ENCODE measurements around the gene BGLAP. TPM values are rescaled to one million over a fixed set of nuclear protein-coding genes. Genes with fewer than 3 reads are reported as not detected.

Gene BGLAP
- total RNA-seq, 8 experiments from 2014 or later: 0.36 to 2.6 (median 0.93) TPM

DNA sequence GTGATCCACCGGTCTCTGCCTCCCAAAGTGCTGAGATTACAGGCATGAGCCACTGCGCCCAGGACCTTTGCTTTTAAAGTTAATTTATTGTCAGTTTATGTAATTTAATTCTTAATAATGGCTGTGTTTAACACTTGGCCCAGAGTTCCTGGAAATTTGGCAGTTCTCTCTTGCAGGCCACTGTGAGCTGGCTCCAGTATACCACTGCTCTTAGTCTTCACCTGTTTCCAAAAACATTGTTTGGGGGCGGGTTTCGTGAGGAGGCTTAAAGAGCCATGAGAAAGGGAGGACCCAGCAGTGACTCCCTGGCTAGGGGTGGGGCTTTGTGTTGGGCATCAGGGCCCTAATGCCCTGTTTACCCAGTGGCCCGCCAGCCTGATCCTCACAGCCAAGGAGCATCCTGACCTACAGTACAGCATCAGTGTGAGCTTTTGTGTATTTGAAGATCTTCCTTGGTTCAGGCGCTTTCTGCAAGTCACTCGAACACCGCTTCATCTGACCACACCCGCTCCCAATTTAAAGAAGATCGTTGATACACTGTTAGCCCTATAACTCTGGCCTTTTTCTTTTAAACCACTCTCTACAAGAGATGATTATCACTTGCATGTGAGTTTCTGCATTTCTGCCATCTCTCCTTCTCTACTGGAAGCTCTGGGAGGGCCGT lies 12.0 kb upstream of the BGLAP start:
- H3K4me3 ChIP-seq: no peak overlapping the region
- WGBS, 10 experiments: 20 to 100% (median 91%) methylated on average over 1 to 11 of the region's 11 CpGs; no CpG with 5 or more reads in 1 of the 10 experiments
- ATAC-seq (replicated peaks in 6 of 8): no peak
- no peaks in the 10 kb centered on the region for H3K4me1 ChIP-seq (replicated peaks in 1 of 2)
- in situ Hi-C loops (cut with MboI; ENCODE audit: low pct_unique_long_range_greater_than_20kb in 2 of 9, low sequenced_read_pairs in 9 of 9, unreplicated experiment in 9 of 9): loop anchor here in 7 of 9 experiments (10.0 to 25.0 kb wide), 5 partner anchors 85 to 145 kb away; partner anchors contain the start of gene MEX3A (in 3 of the 7)
- H3K27ac ChIP-seq: no peak overlapping the region

DNA sequence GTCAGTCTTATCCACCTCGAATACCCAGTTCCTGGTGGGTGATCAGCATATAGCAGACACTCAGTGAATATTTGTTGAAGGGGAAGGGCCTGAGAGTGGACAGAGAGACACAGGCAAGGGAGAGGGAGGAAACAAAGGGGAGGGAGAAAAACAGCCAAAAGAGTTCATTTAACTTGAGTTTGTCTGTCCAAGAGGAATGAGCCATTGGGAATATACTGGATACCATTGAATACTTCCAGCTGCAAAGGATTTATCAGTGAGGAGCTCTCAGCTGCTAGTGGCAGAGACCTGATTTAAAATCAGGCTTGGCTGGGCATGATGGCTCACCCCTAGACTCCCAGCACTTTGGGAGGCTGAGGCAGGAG lies 11.5 kb upstream of the BGLAP start:
- no peak overlapping the region for H3K27ac ChIP-seq
- no peaks in the 10 kb centered on the region for H3K4me1 ChIP-seq (replicated peaks in 1 of 2)
- ATAC-seq (replicated peaks in 6 of 8): no peak
- in situ Hi-C loops (cut with MboI; ENCODE audit: low pct_unique_long_range_greater_than_20kb in 2 of 9, low sequenced_read_pairs in 9 of 9, unreplicated experiment in 9 of 9): loop anchor here in 4 of 9 experiments (10.0 to 25.0 kb wide), 3 partner anchors 93 to 143 kb away; partner anchors contain the start of gene MEX3A (in 2 of the 4)
- no peak overlapping the region for H3K4me3 ChIP-seq
- WGBS, 10 experiments: 57 to 100% (median 78%) methylated on average over 1 of the region's 1 CpG; no CpG with 5 or more reads in 6 of the 10 experiments

DNA sequence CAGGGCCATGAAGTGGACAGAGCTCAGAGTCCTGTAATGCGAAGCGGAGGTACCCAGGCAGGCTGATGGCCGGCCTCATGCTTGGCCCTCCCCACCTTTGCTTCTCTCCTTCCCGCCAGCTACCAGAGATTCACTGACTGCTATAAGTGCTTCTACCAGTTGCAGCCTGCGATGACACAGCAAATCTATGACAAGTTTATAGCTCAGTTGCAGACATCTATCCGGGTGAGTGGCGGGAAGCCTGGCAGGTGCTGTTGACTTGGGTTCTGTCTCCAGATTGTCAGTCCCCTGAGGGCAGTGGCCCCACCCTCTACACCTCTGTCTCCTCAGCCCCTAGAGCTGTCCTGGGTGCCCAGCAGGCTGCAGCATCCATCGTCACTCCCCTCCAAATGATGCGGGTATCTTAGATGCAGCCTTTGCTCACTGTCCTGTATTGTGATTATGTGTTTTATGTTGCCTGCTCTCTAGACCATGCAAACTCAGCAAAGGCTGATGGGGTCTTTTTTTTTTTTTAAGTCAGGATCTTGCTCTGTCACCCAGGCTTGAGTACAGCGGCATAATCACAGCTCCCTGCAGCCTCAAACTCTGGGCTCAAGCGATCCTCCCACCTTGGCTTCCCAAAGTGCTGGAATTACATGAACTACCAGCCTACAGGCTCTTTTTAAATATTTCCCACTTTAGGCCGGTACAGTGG lies 9.6 kb upstream of the BGLAP start:
- Histone ChIP-seq H3K4me1 (replicated peaks in 1 of 2) (no peaks in the 10 kb centered on the region), H3K4me3 (no peak overlapping the region), H3K27ac (no peak overlapping the region)
- in situ Hi-C loops (cut with MboI; ENCODE audit: low pct_unique_long_range_greater_than_20kb in 2 of 9, low sequenced_read_pairs in 9 of 9, unreplicated experiment in 9 of 9): loop anchor here in 4 of 9 experiments (10.0 to 25.0 kb wide), 3 partner anchors 95 to 145 kb away; partner anchors contain the start of gene MEX3A (in 2 of the 4)
- ATAC-seq (replicated peaks in 6 of 8): peak in 4 of 8 experiments; percentile 6 to 65 (median 42)
- 57 to 100% (median 93%) methylated on average over 1 to 11 of the region's 12 CpGs; no CpG with 5 or more reads in 2 of the 10 experiments for WGBS, 10 experiments

DNA sequence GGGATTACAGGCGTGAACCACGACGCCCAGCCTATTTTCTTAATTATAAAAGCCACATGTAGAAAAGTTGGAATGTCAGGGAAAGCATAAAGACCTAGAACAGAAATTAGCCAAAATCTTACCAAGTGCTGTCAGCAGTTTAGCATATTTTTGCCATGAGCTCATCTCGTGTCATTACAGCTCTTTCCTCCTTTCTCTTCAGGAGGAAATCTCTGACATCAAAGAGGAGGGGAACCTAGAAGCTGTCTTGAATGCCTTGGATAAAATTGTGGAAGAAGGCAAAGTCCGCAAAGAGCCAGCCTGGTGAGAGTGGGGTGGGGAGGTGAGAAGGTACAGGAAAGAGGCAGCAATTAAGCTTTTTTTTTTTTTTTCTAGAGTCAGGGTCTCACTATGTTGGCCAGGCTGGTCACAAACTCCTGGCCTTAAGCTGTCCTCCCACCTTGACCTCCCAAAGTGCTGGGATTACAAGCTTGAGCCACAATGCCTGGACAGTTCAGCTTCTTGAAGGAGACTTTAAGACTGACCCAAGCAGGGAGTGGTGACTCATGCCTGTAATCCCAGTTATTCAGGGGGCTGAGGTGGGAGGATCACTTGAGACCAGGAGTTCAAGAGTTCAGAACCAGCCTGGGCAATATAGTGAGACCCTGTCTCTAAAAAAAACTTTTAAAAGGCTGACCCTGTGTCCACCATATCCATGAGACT lies 8.4 kb upstream of the BGLAP start:
- H3K27ac ChIP-seq: no peak overlapping the region
- ATAC-seq (replicated peaks in 6 of 8): peak in 2 of 8 experiments; percentile 38 to 62
- WGBS, 10 experiments: 33 to 100% (median 89%) methylated on average over 3 to 5 of the region's 5 CpGs; no CpG with 5 or more reads in 3 of the 10 experiments
- in situ Hi-C loops (cut with MboI; ENCODE audit: low pct_unique_long_range_greater_than_20kb in 2 of 9, low sequenced_read_pairs in 9 of 9, unreplicated experiment in 9 of 9): loop anchor here in 4 of 9 experiments (10.0 to 25.0 kb wide), 3 partner anchors 96 to 146 kb away; partner anchors contain the start of gene MEX3A (in 2 of the 4)
- no peak overlapping the region for H3K4me3 ChIP-seq
- H3K4me1 ChIP-seq (replicated peaks in 1 of 2): no peaks in the 10 kb centered on the region

DNA sequence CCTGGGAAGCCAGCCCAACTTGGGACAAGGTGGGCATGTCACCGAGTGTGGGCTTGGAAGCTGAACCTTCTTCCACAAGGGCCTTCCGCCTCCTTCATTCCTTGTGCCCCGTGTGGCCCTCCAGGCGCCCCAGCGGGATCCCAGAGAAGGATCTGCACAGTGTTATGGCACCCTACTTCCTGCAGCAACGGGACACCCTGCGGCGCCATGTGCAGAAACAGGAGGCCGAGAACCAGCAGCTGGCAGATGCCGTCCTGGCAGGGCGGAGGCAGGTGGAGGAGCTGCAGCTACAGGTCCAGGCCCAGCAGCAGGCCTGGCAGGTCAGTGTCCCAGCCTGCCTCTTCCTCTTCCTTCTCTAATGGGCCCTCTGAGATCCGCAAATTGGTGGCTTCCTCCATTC lies 5.8 kb upstream of the BGLAP start:
- Histone ChIP-seq H3K4me1 (replicated peaks in 1 of 2) (no peaks in the 10 kb centered on the region), H3K4me3 (no peak overlapping the region), H3K27ac (no peak overlapping the region)
- WGBS, 10 experiments: 87 to 100% (median 100%) methylated on average over 1 to 8 of the region's 12 CpGs; no CpG with 5 or more reads in 5 of the 10 experiments
- in situ Hi-C loops (cut with MboI; ENCODE audit: low pct_unique_long_range_greater_than_20kb in 2 of 9, low sequenced_read_pairs in 9 of 9, unreplicated experiment in 9 of 9): loop anchor here in 4 of 9 experiments (10.0 to 25.0 kb wide), 3 partner anchors 99 to 149 kb away; partner anchors contain the start of gene MEX3A (in 2 of the 4)
- ATAC-seq (replicated peaks in 6 of 8): no peak

DNA sequence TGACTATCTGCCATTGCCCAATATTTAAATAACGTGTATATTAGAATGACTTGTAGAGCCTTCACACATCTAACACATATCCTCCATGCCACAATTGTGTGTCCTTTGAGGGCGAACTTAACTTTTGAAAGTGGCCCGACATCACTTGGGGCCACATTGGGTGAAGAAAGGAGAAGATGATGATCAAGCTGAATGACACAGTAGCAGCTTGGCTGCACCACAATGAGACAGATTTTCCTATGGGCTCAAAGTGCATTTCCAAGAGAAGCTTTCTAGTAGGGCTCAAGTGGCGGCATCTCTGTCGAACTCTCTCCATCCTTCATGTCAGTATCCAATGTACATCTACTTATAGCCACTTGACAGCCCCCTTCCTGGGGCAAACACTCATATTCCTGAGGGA lies 3.7 kb upstream of the BGLAP start:
- no peak overlapping the region for H3K4me3 ChIP-seq
- in situ Hi-C loops (cut with MboI; ENCODE audit: low pct_unique_long_range_greater_than_20kb in 2 of 9, low sequenced_read_pairs in 9 of 9, unreplicated experiment in 9 of 9): loop anchor here in 4 of 9 experiments (10.0 to 25.0 kb wide), 3 partner anchors 101 to 151 kb away; partner anchors contain the start of gene MEX3A (in 2 of the 4)
- no peak overlapping the region for H3K27ac ChIP-seq
- WGBS, 10 experiments: 80 to 100% (median 94%) methylated on average over 1 to 5 of the region's 5 CpGs; no CpG with 5 or more reads in 2 of the 10 experiments
- ATAC-seq (replicated peaks in 6 of 8): no peak
- H3K4me1 ChIP-seq (replicated peaks in 1 of 2): no peaks in the 10 kb centered on the region

DNA sequence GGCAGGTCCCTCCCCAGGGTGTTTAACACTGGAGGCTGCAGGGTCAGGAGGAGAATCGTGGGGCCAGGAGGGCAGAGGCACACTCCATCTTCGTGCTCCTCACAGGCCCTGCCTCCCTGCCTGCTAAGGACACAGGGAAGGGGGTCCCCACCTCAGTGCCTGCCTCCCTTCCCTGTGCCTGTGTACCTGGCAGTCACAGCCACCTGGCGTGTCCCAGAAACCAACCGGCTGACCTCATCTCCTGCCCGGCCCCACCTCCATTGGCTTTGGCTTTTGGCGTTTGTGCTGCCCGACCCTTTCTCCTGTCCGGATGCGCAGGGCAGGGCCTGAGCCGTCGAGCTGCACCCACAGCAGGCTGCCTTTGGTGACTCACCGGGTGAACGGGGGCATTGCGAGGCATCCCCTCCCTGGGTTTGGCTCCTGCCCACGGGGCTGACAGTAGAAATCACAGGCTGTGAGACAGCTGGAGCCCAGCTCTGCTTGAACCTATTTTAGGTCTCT lies 623 bp upstream of the BGLAP start:
- in situ Hi-C loops (cut with MboI; ENCODE audit: low pct_unique_long_range_greater_than_20kb in 2 of 9, low sequenced_read_pairs in 9 of 9, unreplicated experiment in 9 of 9): loop anchor here in 3 of 9 experiments (25.0 kb wide), 2 partner anchors 104 to 154 kb away; partner anchors contain the start of gene MEX3A (in 2 of the 3)
- Histone ChIP-seq H3K4me1 (replicated peaks in 1 of 2) (no peaks in the 10 kb centered on the region), H3K4me3 (no peak overlapping the region), H3K27ac (no peak overlapping the region)
- 10 to 100% (median 77%) methylated on average over 1 to 11 of the region's 15 CpGs; no CpG with 5 or more reads in 4 of the 10 experiments for WGBS, 10 experiments
- ATAC-seq (replicated peaks in 6 of 8): peak in 2 of 8 experiments; percentile 71 to 81

DNA sequence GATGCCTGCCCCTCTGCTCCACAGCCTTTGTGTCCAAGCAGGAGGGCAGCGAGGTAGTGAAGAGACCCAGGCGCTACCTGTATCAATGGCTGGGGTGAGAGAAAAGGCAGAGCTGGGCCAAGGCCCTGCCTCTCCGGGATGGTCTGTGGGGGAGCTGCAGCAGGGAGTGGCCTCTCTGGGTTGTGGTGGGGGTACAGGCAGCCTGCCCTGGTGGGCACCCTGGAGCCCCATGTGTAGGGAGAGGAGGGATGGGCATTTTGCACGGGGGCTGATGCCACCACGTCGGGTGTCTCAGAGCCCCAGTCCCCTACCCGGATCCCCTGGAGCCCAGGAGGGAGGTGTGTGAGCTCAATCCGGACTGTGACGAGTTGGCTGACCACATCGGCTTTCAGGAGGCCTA lies 754 bp downstream of the BGLAP start:
- H3K4me3 ChIP-seq: no peak overlapping the region
- in situ Hi-C loops (cut with MboI; ENCODE audit: low pct_unique_long_range_greater_than_20kb in 2 of 9, low sequenced_read_pairs in 9 of 9, unreplicated experiment in 9 of 9): loop anchor here in 3 of 9 experiments (25.0 kb wide), 2 partner anchors 105 to 155 kb away; partner anchors contain the start of gene MEX3A (in 2 of the 3)
- ATAC-seq (replicated peaks in 6 of 8): no peak
- no peak overlapping the region for H3K27ac ChIP-seq
- 73 to 81% methylated on average over 6 to 7 of the region's 10 CpGs; no CpG with 5 or more reads in 8 of the 10 experiments for WGBS, 10 experiments
- peaks cover 0 to 3% of the 10 kb centered on the region in 2 donors for H3K4me1 ChIP-seq (replicated peaks in 1 of 2)

DNA sequence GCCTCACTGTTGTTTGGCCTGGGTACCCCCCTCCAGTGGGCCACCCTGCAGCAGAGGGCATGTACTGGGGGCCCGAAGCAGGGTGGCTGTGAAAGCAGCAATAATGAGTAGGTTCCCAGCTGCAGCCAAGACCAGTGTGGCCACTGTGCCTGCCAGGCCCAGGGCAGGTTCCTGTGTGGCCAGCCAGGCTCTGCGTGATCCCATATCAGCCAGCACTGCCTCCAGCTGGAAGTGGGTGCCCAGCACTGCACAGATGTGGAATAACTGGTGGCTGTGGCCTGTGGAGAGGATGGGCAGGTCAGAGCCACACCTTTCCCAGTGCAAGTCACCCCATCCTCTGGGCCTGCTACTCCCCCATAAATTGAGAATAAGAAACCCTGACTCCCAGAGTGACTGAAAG lies 2.1 kb downstream of the BGLAP start:
- H3K4me3 ChIP-seq: no peak overlapping the region
- H3K27ac ChIP-seq: no peak overlapping the region
- H3K4me1 ChIP-seq (replicated peaks in 1 of 2): peaks cover 0 to 8% of the 10 kb centered on the region in 2 donors
- in situ Hi-C loops (cut with MboI; ENCODE audit: low pct_unique_long_range_greater_than_20kb in 2 of 9, low sequenced_read_pairs in 9 of 9, unreplicated experiment in 9 of 9): loop anchor here in 3 of 9 experiments (25.0 kb wide), 2 partner anchors 107 to 157 kb away; partner anchors contain the start of gene MEX3A (in 2 of the 3)
- no peak for ATAC-seq (replicated peaks in 6 of 8)
- 100% methylated on average over 1 of the region's 2 CpGs; no CpG with 5 or more reads in 8 of the 10 experiments for WGBS, 10 experiments

DNA sequence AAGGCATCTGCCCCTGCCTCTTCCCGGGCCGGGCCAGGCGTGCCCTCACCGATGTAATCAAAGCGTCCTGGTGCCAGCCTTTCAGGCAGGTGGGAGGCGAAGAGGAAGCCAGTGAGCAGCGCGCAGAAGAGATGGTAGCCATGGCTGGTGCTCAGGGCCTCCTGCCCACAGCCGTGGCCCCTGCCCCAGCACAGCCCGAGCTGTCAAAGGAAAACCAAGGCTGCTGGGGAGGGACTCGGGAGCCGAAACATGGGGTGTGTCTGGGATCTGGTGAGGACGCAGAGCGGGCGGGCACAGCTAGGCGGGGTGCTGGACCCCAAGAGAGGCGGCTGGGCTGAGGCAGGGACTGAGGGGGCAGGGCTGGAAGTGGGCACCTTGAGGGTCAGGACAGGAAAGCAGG lies 2.7 kb downstream of the BGLAP start:
- H3K27ac ChIP-seq: no peak overlapping the region
- in situ Hi-C loops (cut with MboI; ENCODE audit: low pct_unique_long_range_greater_than_20kb in 2 of 9, low sequenced_read_pairs in 9 of 9, unreplicated experiment in 9 of 9): loop anchor here in 3 of 9 experiments (25.0 kb wide), 2 partner anchors 107 to 157 kb away; partner anchors contain the start of gene MEX3A (in 2 of the 3)
- no peak overlapping the region for H3K4me3 ChIP-seq
- 55 to 89% (median 82%) methylated on average over 4 to 11 of the region's 17 CpGs; no CpG with 5 or more reads in 7 of the 10 experiments for WGBS, 10 experiments
- peaks cover 0 to 8% of the 10 kb centered on the region in 2 donors for H3K4me1 ChIP-seq (replicated peaks in 1 of 2)
- no peak for ATAC-seq (replicated peaks in 6 of 8)

DNA sequence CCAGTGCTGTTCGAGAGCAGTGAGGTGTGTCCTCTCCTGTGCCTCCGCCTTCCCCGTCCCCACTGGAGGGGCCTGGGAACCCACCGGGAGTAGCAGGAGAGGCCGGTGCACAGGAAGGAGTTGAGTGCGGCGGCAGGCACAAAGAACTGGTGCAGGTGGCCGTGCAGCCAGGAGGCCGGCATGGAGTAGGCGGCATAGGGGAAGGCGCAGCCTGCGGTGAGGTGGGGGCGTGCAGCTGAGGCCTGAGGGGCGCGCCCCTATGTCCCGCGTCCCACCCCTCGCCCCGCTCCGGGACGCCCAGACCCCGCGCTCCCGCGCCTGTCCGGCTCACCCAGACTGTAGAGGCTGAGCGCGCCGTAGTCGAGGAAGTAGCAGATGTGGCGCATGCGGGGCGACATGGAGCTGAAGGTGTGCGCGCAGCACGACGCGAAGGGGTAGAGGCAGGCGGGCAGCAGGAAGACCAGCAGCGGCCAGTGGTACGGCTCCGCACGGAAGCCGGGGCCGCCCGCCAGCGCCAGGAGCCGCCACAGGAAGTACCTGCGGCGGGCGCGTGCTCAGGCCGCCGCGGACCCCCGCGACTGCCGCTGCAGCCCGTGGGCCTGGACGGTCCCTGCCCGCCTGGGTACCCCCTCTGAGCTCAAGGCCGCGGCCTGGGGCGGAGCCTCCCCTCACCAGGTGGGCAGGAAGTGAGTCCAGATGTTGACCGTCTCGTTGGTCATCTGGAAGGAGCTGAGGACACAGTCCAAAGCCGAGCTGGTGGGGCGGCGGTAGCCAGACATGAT lies 3.7 kb downstream of the BGLAP start:
- peak in 4 of 8 experiments; percentile 6 to 51 (median 20) for ATAC-seq (replicated peaks in 6 of 8)

More for the DNA sequence above, 3.7 kb downstream of the BGLAP start:
- 14 to 56% (median 18%) methylated on average over 8 to 45 of the region's 69 CpGs; no CpG with 5 or more reads in 6 of the 10 experiments for WGBS, 10 experiments
- Histone ChIP-seq H3K27ac (no peak overlapping the region), H3K4me3 (no peak overlapping the region), H3K4me1 (replicated peaks in 1 of 2) (peaks cover 0 to 8% of the 10 kb centered on the region in 2 donors)
- in situ Hi-C loops (cut with MboI; ENCODE audit: low pct_unique_long_range_greater_than_20kb in 2 of 9, low sequenced_read_pairs in 9 of 9, unreplicated experiment in 9 of 9): loop anchor here in 3 of 9 experiments (25.0 kb wide), 2 partner anchors 108 to 158 kb away; partner anchors contain the start of gene MEX3A (in 2 of the 3)

Measured in motor neuron (in vitro differentiated cells).